CD4-positive, alpha-beta T cell treated with Interleukin-4 for 1 hour (primary cell): Measurements from ENCODE around the gene ADARB2.

Experiments used
- DNase-seq, 2 donors: peaks; one replicate each; pipeline ENCODE4 v3.0.0-alpha.2; 2020 to 2022

The ADARB2 gene

DNA sequence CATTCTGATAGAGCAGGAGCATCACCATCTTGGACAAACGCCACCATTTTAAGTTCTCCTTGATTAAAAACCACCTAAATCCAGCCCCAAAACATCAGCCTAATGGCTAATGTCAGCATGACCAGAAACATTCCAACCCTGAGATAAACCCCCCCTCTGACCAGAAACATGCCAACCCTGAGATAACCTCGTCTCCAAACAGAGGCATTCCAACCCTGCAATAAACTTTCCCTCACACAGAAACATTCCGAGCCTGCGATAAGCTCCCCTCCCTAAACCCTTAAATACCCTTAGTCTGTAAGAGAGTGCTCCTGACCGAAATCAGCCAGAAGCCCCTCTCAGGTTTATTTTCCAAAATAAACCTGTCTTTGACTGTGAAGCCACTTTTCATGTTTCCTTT, 76.5 kb downstream of the ADARB2 start:
- no peak for DNase-seq

DNA sequence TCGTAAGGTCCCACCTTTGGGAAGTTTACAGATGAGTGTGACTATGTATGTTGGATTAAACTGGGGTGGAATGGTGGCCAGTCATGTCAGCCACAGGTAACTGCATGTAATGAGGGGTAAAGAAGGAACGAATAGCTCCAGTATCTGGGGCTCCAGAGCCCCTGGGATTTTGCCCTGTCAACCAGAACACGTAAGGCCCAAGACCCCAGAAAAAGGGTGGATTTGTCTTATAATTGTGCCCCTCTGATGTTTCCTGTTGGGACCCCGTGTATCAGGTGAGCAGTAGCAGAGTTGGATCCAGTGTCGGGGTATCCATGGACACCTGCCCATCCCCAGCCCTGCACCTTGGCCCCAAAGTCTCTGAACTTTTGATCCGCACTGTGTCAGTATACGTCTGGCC, 76.9 kb downstream of the ADARB2 start:
- DNase-seq: no peak

DNA sequence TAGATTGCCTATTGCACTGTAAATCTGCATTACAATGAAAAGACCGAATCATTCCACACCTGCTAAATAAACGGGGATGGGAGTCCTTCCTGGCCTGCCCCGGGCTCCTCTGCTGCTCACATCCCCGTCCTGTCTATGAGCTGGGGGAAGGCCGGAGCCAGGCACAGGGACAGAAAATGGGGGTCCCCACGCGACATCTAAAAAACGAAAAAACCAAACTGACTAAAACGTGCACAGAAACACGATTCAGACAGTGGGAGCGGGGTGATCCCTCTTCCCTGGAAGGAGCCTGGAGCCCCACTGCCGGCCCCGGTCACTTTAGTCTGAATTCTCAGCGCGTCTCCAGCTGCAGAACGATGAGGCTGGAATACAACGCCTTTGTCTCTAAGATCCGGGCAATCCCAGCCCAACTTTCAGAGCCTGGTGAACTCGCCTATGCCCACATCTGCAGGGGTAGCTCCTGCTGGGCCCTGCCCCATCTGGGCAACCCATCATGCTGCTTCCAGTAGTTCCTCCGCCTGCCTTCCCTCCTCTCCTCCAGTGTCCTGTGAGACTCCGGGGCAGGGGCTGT, 78.0 kb downstream of the ADARB2 start:
- DNase-seq: no peak

DNA sequence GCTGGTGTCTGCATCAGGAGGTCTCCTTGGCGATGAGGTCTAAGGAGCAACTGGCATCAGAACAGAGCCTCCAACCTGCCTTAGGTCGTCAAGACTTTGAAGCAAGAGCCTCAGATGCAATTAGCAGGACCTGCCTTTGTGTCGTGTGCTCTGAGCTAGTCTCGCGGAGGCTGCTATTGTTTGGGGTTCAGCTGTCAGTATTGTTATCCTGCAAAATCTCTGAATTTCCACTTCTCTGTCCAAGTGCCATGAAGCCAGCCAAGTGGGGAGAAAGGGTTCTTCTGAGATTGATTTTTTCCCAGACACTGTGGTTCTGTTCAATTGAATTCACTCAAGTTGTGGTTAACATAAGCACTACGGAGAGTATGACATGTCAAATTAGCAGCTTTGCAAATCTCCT, 78.7 kb downstream of the ADARB2 start:
- no peak for DNase-seq

DNA sequence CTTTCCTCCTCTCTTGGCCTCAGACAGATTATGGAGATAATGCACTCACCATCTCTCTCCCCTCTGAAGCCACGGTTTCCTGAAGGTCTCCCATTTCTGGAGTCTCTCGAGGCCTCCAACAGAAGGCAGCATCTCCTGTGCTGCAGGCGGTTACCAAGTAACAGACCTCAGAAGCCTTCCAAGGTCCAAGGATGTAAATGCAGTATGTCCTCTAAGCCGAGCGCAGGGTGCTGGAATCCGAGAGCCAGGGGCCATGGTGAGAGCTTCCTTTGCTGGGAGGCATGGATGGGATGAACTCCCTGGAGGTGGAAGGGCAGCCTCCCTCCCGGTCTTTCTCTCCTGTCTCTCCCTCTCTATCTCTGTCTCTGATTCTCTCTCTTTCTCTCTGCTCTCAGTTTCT, 79.8 kb downstream of the ADARB2 start:
- no peak for DNase-seq

DNA sequence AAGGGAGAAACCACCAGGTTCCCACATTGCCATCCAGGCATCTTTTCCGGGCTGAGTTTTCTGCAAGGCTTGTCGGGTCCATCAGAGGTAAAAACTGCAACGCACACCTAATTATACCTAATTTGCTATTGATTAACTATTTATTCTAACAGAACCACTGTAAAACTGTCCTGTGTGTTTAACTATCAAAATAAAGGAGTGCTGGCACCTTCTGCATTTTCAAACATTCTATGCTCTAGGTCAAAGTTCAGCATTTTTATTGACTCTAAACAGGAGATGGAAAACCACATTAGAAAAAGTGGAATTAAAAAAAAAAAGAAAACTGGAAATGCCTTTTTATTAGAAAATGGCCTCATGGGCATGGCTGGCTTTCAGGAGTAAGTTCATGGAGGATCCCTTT, 82.0 kb downstream of the ADARB2 start:
- DNase-seq: no peak

DNA sequence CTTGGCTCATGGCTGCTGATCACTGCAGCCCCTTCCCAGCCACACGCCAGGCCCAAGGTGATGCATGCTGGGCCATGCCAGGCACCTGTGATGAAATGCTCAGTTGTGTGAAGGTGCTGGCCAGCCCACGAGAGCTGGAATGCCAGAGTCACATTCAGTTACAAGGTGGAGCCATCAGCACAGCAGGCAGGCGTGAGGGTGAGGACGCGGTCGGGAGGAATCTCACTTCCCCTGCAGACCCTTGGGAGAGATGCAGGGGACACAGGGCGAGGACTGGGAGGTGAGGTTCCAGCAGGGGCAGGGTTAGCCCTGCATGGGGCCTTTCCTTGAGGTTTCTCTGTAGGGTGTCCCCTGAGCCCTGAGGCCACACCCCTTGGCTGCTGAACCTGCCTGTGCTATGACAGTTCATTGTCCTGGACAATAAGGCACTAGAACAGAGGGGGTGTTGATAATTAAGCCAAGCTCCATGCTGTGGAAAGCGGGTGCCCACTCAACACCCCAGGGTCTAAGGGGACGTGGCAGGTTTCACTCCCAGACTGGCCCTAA, 82.4 kb downstream of the ADARB2 start:
- no peak for DNase-seq

DNA sequence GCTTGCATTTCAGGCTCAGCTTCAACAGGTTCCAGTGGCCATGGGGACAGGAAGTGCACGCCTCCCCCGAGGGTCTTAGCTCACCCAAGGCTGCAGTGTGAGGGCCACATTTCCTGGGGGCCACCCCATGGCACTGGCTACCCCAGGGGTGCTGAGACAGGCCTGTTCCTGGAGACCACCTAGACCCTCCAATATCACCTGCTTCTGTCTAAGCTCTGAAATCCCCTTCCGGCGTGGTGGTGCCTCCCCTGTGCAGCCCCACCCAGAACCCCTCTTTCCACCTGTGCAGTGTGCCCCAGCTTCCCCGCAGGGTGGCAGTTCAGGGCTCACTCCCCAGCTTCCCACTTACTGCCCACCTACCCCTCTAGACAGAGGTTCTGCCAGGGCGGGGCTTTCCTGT, 83.1 kb downstream of the ADARB2 start:
- DNase-seq: no peak

DNA sequence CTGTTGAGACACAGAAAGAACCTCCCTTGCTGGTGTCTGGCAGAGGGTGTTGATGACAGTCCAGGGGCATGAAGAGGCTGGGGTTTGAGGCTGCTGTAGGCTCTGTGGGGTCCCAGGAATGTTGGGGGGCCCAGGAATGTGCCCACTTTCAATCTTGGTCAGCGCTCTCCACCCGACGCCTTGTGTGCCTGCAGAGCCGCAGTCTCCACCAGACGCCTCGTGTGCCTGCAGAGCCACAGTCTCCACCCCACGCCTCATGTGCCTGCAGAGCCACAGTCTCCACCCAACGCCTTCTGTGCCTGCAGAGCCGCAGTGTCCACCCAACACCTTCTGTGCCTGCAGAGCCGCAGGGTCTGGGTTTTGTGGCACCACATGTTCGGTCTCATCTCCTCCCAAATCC, 84.0 kb downstream of the ADARB2 start:
- DNase-seq: no peak

DNA sequence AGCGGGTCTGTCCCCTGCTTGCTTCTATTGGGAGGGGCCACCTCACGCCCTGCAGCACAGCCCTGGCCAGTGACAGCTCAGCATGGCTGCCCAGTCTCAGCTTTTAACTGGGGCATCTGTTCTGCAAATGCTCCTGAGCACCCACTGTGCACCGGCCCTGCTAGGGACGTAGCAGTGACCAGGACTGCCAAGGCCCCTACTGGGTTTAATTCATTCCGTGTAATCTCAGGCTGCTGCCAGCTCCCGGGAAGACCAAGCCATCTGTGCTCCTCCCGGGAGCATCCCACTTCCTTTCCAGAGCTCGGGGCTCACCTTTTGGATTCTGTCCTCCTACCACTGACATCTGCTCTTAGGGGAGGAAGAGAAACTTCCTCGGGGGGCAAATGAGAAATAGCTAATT, 85.2 kb downstream of the ADARB2 start:
- no peak for DNase-seq

DNA sequence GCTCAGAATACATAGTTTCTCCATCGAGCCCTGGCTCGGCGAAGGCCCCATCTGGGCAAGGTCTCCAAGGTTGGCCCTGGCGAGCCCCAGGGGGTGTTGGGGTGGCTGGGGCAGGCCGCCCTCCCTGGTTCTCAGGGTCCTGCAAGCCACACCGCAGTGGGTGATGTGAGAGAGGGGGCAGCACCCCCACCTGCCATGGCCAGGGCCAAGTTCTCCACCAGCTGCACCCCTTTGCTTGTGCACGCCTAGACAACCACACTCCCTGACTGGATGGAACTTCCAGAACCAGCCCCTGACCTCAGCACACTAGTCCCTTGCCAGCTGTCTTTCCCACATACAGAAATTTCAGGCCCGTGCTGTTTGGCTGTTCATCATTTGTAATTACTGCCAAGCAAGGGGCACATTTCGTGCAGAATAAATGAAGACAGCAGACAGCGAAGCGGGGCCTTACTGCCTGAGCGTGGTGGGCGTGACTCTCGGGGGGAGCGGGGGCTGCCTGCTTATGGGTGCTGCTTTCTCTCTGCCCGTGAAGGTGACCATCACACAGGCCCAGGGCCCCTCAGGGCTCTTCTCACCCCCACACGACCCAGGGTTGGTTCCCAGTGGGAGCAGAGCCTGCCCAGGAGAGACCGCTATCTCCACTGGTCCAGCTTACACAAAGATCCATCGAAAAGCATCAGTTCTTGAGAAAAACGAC, 85.9 kb downstream of the ADARB2 start:
- no peak for DNase-seq

DNA sequence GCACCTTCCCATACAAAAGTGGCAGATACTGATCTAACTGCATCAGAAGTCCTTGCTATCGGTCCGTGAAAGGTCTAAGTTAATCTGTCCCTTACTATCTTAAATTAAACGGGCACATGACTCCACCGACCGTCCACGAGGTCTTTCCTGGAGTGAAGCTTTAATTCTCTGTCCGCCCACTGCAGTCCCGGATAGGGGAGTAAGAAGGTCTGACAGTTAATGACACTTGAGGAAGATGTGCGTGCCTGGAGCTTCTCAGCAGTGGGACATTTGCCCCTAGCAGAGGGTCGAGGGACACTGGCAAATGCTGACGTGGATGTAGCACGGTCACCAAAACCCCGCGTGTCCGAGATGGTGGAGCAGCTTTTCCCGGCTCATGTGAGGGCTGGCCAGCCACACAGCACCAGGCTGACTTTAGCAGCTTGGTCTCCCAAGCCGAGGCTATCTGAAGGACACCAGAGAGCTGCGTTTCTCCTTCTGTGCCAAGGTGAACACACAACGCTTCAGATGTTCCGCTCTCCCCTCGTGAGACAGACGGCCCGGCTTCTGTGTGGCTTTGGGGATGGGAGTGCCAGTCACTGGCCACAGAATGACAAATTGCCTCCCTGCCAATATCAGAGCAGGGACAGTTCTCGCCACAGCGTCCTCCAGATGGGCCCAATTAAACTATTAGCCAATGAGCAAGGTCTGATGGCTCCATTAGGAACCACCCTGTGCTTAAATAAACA, 86.6 kb downstream of the ADARB2 start:
- no peak for DNase-seq

DNA sequence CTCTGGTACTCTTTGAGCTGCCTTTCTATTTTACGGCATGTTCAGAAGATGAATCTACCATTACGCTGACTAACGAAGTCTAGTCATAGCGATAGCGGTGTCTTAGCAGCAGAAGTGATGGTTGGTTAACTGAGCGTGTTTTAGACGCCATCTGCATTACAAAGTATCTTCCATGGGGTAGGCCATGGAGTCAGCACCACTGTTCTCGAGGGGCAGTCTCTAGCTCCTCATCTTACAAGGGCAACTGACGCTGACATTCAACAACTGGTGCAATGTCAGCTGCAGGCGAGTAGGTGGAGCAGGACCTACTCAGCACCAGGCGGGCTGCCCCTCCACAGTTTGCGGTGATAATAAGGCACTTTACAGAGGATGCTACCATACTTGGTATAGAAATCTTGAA, 88.7 kb downstream of the ADARB2 start:
- no peak for DNase-seq

DNA sequence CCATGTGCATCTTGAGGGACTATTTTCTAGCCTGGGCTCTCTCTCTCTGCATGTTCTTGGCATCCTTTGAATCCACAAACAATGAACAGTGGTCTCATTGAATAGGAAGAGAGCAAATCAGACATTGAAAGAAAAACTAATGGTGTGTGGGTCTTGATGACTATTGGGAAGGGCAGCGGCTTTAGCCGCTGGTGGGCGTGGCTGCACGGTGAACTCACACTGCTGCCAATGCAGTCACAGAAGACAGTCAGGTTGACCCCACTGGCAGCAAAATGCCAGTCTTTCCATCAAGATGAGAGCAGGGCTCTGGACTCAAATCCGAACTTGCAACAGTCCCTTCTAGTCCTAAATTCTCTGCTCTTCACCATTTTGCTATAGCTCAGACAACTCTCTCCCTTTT, 91.0 kb downstream of the ADARB2 start:
- no peak for DNase-seq

DNA sequence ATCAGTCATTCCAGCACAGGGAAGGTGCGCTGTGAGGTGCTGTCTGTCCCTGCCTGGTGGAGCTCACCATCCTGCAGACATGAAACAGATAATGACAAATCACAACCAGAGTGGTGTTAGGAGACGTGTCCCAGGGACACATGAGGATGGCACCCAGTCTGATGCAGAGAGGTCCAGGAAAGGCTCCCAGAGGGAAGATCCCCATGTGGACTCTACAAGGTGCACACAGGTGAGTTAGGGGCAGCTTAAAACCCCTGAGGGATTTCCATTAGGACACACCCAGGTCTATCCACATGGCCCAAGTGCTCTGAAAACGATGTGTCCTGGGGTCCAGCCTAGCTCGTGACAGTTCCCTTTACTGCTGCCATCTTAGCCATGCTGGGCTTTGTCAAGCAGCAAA, 91.4 kb downstream of the ADARB2 start:
- DNase-seq: no peak

DNA sequence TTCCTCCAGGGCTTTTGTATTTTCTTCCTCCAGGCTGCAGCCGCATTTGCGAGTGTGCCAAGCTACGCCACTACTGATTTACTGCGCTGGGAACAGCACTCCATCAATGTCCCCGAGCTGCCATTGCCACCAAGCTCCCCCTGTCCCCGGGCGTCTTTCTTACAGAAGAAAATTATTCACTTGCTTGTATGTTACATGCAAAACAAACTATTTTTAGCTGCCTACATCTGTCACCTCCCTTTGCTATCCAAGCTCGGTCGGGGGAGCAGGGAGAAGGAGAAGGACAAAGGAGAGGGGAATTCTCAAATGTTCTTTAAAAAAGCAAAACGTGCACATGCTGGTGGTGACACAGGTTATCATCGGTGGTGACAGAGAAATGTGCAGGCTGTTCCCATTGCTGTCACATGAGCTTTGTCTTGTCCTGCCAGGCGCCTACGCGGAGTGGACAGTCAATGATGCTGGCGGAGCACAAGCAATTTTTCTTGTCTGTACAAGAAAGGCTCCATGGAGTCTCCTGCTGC, 93.1 kb downstream of the ADARB2 start:
- DNase-seq: no peak

DNA sequence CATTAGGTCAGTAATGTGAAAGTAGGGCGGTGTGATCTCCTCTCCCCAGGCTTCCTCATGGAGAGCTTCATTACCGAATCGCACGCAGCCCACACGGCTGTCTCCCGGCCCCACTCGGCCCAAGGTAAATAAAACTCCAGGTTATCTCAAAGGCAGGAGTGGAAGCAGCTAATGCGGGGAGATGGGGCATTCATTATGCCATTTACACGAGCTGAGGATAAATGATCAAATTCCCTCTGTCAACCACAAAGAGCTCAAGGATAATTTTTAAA, 93.5 kb downstream of the ADARB2 start:
- DNase-seq: no peak

DNA sequence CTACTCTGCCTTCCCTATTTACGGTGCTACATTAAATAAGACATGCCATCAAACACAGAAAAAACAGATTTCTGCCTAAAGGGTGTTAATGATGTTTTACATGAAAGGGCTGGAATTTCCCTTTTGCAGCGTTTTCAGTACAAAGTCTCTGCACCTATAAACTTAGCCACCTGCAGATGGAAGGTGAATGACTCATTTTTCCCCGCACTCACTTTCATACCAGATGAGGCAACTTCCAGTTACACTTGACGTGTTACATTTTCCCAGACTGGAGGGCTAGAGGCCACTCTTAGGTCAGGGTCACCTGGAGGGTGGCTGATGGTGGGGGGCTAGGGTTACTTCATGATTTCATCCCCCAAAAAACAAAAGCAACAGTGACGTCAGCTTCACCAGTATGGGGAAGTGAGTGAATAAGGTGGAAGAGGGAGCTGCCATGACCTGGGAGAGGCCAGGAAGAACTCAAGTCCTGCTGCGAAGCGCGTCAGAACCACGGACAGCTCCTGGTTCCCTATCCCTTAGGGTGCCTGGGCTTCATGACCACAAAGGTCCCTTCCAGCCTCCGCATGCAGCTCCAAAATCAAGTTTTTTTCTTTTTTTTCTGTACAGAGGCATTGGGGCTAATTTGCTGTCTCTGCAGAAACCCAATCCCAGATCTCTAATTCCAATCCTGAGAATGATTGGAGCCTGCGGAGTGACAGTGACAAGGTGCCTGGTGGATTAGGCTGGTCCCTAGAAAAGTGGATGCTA, 94.0 kb downstream of the ADARB2 start:
- no peak for DNase-seq

DNA sequence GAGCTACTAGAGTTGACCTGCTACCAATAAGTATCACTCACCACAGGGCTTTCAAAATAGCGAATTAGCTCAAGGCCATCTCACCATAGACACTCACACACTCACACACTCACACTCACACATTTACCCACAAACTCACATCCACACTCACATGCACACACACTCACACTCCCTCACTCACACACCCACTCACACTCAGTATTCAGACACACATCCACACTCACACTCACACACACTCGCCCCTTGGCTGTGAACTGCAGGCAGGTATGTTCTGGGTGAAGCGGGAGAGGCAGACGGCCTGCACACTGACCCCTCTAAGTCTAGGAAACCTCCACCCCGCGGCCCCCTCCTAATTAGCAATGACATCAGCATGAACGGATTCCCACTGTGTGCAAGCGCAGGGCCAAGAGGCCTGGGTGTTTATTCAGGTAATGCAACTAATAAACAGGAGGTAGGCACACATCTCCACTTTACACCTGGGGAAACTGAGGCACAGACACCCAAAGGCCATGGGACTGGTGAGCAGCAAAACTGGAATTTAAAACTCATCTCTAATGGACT, 94.6 kb downstream of the ADARB2 start:
- DNase-seq: no peak

DNA sequence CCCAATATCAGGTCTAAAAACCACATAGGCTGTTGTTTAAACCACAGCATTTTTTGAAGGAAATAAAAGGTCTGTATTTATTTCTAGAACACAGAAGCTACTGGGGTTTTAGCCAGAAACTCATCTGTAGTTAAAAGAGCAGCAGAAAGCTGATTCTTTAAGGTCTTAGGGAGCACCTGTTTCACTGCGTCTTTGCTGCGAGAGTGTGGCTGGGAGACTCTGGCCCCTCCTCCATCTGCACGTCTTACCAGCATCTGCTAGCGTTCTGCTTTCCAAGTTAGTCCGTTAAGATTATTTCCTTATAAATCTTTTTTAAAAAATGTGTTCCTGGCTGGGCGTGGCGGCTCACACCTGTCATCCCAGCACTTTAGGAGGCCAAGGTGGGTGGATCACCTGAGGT, 95.9 kb downstream of the ADARB2 start:
- DNase-seq: no peak

DNA sequence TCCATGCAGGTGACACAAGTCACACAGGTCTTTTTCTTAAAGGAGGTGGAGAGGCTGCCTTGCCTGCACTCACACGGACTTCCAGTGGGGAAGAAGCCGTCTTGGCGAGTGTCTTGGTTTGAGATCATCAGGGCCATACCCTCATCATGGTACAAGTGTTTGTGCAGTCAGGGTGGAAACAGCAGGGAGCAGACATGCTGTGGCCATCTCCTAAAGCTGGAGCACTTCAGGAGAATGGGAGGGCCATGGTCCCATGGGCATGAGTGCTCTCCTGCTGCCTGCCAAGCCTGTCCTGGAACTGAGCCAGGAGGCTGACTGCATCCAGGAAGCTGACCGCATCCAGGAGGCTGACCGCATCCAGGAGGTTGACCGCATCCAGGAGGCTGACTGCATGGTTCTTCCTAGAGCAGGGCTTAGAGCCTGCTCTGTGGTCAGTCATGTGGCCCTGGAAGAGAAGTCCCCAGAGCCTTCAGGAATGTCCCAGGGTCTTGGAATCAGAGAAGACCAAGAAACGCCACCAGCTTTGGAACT, 98.4 kb downstream of the ADARB2 start:
- DNase-seq: no peak

DNA sequence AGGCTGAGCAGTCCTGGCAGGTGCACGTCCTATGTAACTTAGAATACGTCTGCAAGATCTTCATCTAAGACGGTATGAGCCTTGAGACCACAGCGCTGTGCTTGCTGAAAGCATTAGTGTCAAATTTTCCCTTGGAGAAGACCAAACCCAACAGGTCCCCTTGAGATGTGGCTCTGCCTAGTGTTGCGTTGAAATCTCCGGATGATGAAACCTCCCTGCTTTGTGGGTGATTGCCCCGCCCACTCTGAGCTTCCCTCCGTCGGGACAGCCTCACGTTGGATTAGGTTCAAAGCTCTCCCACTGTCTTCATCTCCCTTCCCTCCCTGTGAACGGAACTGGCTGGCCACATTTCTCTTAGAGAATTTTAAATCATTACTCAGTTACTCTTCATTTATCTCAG, 102.0 kb downstream of the ADARB2 start:
- no peak for DNase-seq

DNA sequence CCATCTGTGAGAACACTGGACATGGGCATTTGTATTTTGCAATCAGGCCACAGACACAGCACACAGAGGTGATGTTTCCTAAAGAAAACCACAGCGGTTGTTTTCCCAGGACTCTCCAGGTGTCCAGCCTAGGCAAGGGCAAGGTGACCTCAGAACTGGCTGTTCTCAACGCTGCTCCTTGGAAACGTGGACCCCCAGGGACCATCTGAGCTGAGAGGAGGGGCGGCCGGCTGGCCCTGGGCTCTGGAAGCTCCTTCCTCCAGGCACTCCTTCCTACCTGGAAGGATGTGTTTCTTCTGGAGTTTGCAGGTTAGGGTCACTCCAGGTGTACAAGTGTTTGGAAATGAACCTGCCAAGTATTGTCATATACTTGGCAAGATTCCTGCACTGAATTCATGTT, 103.1 kb downstream of the ADARB2 start:
- no peak for DNase-seq
